Stimulated activated CD8-positive, alpha-beta memory T cell treated with anti-CD3 and anti-CD28 coated beads, Interleukin-7, amount 100 ng/mL, for 4 hours (primary cell): ENCODE measurements around the gene GATA3.
A peak's percentile ranks its signal among the peaks of the same experiment; 100 is the strongest.
"Not testable (repeated sequence)": the region's sequence is repeated elsewhere in the genome, so short reads cannot be mapped to it uniquely, and the experiment has no call there.

ENCODE experiments used
- DNase-seq, 2 donors: peaks; one replicate each; pipeline ENCODE4 v3.0.0-alpha.2; 2020; ENCODE audit warnings: low read depth in 2 of 2

GATA3 gene

GRCh38 chr10:8054494-8055407 lies at the start of gene GATA3:
Gene GATA3 (plus strand): TSS chr10:8054688. CDS start chr10:8055656, 968 bp downstream.
- DNase-seq, result peak; percentile 66 to 69

- DNase-seq, result no peak
Measured at GRCh38 chr10:8006274-8006999, 48.1 kb upstream of the GATA3 start.

DNA sequence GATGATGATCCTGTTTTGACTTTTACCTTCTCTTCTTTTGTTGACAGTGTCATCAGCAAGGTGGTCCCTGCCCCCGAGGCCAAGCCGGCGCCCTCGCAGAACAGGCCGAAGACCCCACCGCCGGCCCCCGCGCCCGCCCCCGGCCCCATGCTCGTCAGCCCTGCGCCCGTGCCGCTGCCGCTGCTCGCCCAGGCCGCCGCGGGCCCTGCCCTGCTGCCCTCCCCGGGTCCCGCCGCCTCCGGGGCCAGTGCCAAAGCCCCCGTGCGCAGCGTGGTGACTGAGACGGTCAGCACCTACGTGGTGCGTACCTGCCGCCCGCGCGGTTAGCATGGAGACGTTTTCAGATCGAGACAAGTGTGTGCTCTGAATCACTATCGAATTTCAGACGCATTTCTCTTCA lies 45.5 kb upstream of the GATA3 start:
- DNase-seq, result no peak

DNA sequence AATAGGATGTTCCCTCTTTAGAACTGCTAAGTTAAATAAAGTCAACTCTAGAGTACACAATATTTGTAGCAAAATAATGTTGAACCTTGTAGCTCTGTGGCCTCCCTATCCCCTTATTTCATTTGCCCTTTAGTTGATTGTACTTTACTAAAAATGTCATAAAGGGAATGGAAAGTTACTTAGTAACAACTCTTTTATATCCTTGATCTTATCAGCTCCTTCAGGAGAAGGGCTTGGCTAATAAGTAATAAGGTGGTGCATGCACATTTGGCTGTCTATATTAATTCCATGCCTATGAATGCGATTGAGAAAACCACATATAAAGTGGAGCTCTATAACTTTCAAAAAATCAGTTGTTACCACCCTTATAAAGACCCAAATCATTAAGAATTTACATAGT lies 41.5 kb upstream of the GATA3 start:
- no peak for DNase-seq

- DNase-seq, result no peak
Measured at GRCh38 chr10:8013619-8014018, 40.9 kb upstream of the GATA3 start.

DNA sequence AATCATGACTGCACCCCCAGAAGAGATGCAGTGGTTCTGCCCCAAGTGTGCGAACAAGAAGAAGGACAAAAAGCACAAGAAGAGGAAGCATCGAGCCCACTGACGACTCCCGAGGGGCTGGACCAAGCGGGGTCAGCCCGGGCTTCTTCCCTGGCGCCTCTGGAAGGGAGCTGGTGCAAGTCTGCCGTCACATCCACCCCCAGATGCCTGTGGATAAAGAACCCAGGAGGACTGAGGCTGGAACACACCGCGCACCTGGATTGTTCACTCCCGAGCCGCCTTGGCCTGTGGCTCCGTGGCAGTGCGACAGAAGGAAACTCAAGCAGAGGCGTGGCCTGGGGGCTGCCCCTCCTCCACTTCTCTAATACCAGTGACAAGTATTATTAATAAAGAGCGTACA lies 39.8 kb upstream of the GATA3 start:
- no peak for DNase-seq

DNA sequence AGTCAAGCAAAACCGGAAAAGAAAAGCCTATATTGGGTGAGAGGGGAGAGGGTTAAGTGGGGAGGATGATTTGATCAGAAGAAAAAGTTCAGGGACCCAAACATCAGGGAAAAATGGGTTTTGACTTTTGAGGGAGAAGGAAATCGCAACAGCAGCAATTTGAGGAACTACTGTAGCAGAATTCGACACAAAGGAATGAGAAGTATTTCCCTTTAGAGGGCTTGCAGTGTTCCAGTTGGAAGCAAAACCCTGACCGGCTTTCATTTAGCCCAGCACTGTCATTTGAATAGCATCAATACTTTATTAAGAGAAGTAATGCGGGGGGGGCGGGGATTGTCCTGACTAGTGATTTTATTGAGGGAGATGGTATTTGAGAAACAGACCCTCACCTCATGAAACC lies 37.2 kb upstream of the GATA3 start:
- DNase-seq, result no peak

DNA sequence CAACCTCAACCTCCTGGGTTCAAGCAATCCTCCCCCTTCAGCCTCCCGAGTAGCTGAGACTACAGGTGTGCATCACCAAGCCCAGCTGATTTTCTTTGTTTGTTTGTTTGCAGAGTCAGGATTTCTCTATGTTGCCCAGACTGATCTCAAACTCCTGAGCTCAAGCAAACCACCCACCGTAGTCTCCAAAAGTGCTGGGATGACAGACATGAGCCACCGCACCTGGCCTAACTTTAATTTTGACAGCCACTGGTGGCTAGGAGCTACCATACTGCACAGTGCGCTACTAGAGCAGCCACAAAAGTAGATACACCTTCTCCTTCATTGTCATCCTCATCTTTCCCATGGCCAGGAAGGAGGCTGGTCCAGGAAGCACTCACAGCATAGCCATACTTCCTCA lies 31.2 kb upstream of the GATA3 start:
- DNase-seq, result no peak

- DNase-seq, result no peak
Measured at GRCh38 chr10:8023851-8024250, 30.6 kb upstream of the GATA3 start.

- DNase-seq, result no peak
Measured at GRCh38 chr10:8026349-8027259, 27.9 kb upstream of the GATA3 start.

- DNase-seq, result not testable (repeated sequence)
Measured at GRCh38 chr10:8031211-8031610, 23.3 kb upstream of the GATA3 start.

GRCh38 chr10:8032558-8032957 lies 21.9 kb upstream of the GATA3 start:
- no peak for DNase-seq

GRCh38 chr10:8033812-8034465 lies 20.5 kb upstream of the GATA3 start:
- no peak for DNase-seq

DNA sequence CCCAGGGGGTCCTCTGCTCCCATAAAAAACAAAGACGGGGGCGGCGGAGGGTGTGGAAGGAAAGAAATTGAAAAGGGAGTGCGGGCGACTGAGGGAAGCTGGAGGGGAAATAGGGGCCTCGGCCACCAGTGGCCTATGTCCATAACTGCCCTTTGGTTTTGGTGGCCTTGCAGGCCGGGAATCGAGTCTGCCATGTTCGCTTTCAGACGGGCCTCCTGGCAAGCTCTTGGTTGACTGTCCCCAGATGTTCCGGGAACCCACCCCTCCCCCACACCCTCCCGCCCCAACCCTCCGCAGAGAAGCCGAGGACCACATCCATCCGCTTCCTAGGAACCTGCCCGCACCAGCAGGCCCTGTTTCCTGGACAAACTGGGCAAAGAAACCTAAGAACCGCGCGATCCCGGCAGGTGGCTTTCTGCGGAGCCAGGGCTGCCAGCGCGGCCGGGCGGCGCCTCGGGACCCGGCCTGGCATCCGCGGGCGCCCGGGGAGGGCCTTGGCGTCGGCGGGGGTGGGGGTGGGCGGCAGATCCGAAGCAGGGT lies 20.0 kb upstream of the GATA3 start:
- no peak for DNase-seq

GRCh38 chr10:8035006-8035640 lies 19.4 kb upstream of the GATA3 start:
- DNase-seq, result no peak

GRCh38 chr10:8035641-8036470 lies 18.6 kb upstream of the GATA3 start:
- no peak for DNase-seq

DNA sequence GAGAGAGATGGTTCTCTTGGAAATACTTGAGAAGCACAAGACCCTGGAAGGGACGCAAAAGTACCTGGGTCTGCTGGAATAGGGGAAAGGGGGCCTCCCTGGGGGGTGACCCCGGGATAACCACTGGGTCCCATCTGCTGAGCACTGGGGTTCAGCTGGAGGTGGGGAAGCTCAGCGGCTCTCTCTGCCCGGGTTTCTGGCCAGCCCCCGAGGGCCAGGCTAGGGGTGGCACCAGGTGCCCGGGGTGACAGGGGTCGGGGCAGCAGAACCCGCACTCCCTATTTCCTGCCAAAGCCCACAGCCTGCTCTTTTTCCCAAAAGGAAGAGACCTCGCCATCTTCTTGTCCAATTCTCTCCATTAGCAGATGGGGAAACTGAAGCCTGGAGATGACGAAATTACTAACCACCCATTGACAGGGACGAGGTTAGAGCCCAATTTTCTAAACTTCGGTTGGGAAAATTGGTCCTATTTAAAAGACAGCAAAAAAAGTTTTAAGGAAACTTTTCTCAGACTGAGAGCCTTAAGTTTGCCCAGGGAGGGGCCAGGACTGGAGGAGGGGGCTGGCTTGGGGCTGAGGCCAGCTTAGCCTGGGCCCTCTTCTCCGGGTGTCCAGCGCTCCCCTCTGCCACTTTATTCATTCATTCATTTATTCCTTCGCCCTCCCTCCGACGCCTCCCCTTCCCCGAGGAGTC lies 17.8 kb upstream of the GATA3 start:
- no peak for DNase-seq

GRCh38 chr10:8037199-8037801 lies 17.2 kb upstream of the GATA3 start:
- no peak for DNase-seq
